Fibroblast of lung (primary cell): Measurements from ENCODE around the gene PSKH1. TPM values are rescaled to one million over a fixed set of nuclear protein-coding genes. Genes with fewer than 3 reads are reported as not detected.
"Not testable (repeated sequence)": the region's sequence is repeated elsewhere in the genome, so short reads cannot be mapped to it uniquely, and the experiment has no call there.

Experiments
- DNase-seq, 2 donors: peaks; one replicate each; pipeline versions ENCODE4 v3.0.0 to v3.0.0-alpha.2; 2010; ENCODE audit warnings: low read depth in 2 of 2
- H2AFZ ChIP-seq: 2 replicates; pipeline ENCODE4 v1.5.1; 2012; ENCODE audit warnings: low read length, control low read depth, inconsistent platforms
- H3K27ac ChIP-seq: 2 replicates; pipeline ENCODE4 v1.5.1; 2011; ENCODE audit warnings: low read length, control low read depth; ENCODE audit not compliant: insufficient read depth
- H3K27me3 ChIP-seq: 2 replicates; pipeline ENCODE4 v1.5.1; 2011; ENCODE audit warnings: mild to moderate bottlenecking, low read length; ENCODE audit not compliant: control insufficient read depth, insufficient read depth
- H3K36me3 ChIP-seq: 2 replicates; pipeline ENCODE4 v1.5.1; 2011; ENCODE audit warnings: low read length; ENCODE audit not compliant: control insufficient read depth, insufficient read depth
- H3K4me1 ChIP-seq: 2 replicates; pipeline ENCODE4 v1.5.1; 2011; ENCODE audit warnings: low read length; ENCODE audit not compliant: control insufficient read depth, insufficient read depth; ENCODE audit errors: extremely low read depth
- H3K4me2 ChIP-seq: 2 replicates; pipeline ENCODE4 v1.5.1; 2011; ENCODE audit warnings: low read length, control low read depth; ENCODE audit not compliant: insufficient read depth; ENCODE audit errors: extremely low read depth
- H3K4me3 ChIP-seq, 4 experiments: fragments of 200-600 bp in 1 of 4; sonication (generic) in 1 of 4; replicated peaks in 1 of 4; 2 replicates each; pipeline ENCODE4 v1.5.1; 2011 to 2016; ENCODE audit warnings: low read length in 4 of 4, low read depth in 3 of 4, mild to moderate bottlenecking in 3 of 4, control low read depth in 2 of 4, inconsistent platforms in 1 of 4, mixed read lengths in 1 of 4; ENCODE audit not compliant: insufficient read depth in 1 of 4; ENCODE audit errors: control extremely low read depth in 1 of 4
- H3K79me2 ChIP-seq: 2 replicates; pipeline ENCODE4 v1.5.1; 2012; ENCODE audit warnings: mild to moderate bottlenecking, low read length, inconsistent platforms; ENCODE audit not compliant: control insufficient read depth, insufficient read depth
- H3K9ac ChIP-seq: 2 replicates; pipeline ENCODE4 v1.5.1; 2011; ENCODE audit warnings: mild to moderate bottlenecking, low read length, control low read depth; ENCODE audit not compliant: insufficient read depth
- H3K9me3 ChIP-seq: 2 replicates; pipeline ENCODE4 v1.5.1; 2012; ENCODE audit warnings: low read depth, low read length; ENCODE audit not compliant: control insufficient read depth, insufficient read depth
- H4K20me1 ChIP-seq: 2 replicates; pipeline ENCODE4 v1.5.1; 2011; ENCODE audit warnings: low read length; ENCODE audit not compliant: control insufficient read depth, insufficient read depth; ENCODE audit errors: extremely low read depth
- EZH2 ChIP-seq: IDR thresholded peaks from 2 replicates; pipeline ENCODE4 v1.5.1; 2012; ENCODE audit warnings: low read length, control low read depth, mild to moderate bottlenecking; ENCODE audit errors: missing control alignments
- polyA plus RNA-seq, 2 donors: library from polyadenylated mRNA; depleted of rRNA in 1 of 2; stranded (reverse) in 1 of 2; unstranded in 1 of 2; fragments of >200 nt; gene quantifications; 2 replicates each; pipeline ENCODE4 v1.2.1, GENCODE V29; 2011 to 2012; ENCODE audit warnings: missing spikeins in 1 of 2
- total RNA-seq: library from RNA; depleted of rRNA; stranded (reverse); fragments of >200 nt; gene quantifications from 2 replicates; pipeline ENCODE4 v1.2.1, GENCODE V29; 2014
- TF ChIP-seq, protein P1 (sequence below), 2 donors: IDR thresholded peaks in 1 of 2; conservative IDR thresholded peaks in 1 of 2; 1 replicate in 1 of 2; 2 replicates in 1 of 2; pipeline ENCODE4 v1.5.1; 2011 to 2012; ENCODE audit warnings: low read length in 2 of 2, control low read depth in 1 of 2, inconsistent platforms in 1 of 2, low read depth in 1 of 2, mild to moderate bottlenecking in 1 of 2

PSKH1 gene
- total and polyA plus RNA-seq, 2 donors (not counting 1 experiment from before 2014, with no cell fraction given) = 13.4 to 15.4 TPM

- Histone ChIP-seq H3K27me3 (no peaks in the 10 kb centered on the region), H3K4me1 (peaks cover 25% of the 10 kb centered on the region), H3K36me3 (peaks cover 5% of the 10 kb centered on the region), H3K79me2 (peaks cover 46% of the 10 kb centered on the region), H2AFZ (peak within 1 kb of the TSS; percentile 90), H3K9me3 (no peaks in the 10 kb centered on the region), H3K9ac (peak within 1 kb of the TSS; percentile 92), H3K27ac (peak within 1 kb of the TSS; percentile 85), H3K4me3 (peak within 1 kb of the TSS; percentile 44 to 99 (median 84)), H4K20me1 (no peaks in the 10 kb centered on the region), H3K4me2 (peak within 1 kb of the TSS; percentile 99)
- TF ChIP-seq, protein P1, sequence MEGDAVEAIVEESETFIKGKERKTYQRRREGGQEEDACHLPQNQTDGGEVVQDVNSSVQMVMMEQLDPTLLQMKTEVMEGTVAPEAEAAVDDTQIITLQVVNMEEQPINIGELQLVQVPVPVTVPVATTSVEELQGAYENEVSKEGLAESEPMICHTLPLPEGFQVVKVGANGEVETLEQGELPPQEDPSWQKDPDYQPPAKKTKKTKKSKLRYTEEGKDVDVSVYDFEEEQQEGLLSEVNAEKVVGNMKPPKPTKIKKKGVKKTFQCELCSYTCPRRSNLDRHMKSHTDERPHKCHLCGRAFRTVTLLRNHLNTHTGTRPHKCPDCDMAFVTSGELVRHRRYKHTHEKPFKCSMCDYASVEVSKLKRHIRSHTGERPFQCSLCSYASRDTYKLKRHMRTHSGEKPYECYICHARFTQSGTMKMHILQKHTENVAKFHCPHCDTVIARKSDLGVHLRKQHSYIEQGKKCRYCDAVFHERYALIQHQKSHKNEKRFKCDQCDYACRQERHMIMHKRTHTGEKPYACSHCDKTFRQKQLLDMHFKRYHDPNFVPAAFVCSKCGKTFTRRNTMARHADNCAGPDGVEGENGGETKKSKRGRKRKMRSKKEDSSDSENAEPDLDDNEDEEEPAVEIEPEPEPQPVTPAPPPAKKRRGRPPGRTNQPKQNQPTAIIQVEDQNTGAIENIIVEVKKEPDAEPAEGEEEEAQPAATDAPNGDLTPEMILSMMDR (conservative IDR thresholded peaks at IDR 0.05 in 1 of 2, IDR thresholded peaks at IDR 0.05 in 1 of 2; ENCODE audit: low read depth in 1 of 2, low read length in 2 of 2) = no peak
- TF ChIP-seq EZH2 = no peak
- DNase-seq = peak; percentile 72 to 76
Measured at GRCh38 chr16:67968400-67969253, 75.6 kb downstream of the PSKH1 start, which contains the start of gene SLC12A4. TSS of gene SLC12A4 (minus strand) at chr16:67968637. CDS start at chr16:67968553, 84 bp downstream.

DNA sequence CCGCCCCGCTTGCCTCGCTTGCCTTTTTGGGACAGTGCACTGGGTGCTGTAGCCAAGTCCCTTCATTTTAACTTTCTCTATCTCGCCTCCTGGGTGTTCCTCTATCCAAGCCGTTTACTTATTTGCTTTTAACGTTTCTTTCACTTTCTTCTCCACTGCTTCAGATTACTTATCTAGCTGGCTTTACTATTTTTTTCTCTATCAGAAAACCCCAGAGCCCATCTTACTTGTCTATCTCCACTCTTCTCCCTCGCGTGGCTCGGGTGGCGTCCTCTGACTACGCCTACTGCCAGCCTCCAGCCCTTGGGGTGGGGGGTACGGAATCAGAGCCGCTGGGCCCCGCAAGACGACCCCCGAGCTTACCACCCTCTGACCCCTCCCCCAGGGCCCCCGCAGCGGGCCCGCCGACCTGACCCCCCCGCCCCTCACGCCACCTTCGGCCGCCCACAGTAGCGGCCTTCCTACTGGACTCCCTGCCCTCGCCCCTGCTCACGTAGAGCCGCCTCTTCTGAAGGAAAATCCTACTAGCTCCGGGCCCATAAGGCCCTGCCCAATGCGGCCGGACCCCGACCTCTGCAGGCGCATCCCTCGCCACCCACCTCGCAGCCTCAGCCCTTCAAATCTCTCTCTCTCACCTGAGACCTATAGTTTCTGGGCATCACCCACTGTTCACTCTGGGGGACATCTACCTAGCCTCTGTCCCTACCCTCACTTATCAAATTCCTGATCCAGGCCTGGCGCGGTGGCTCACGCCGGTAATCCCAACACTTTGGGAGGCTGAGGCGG, 76.4 kb downstream of the PSKH1 start:
- peaks cover 4% of the 10 kb centered on the region for H3K36me3 ChIP-seq
- H3K4me3 ChIP-seq = peak overlapping the region; percentile 44 to 99 (median 74)
- H3K9ac ChIP-seq = peak overlapping the region; percentile 92
- TF ChIP-seq EZH2 = no peak
- TF ChIP-seq, protein P1 (conservative IDR thresholded peaks at IDR 0.05 in 1 of 2, IDR thresholded peaks at IDR 0.05 in 1 of 2; ENCODE audit: low read depth in 1 of 2, low read length in 2 of 2) = no peak
- no peaks in the 10 kb centered on the region for H4K20me1 ChIP-seq
- H3K4me1 ChIP-seq = peaks cover 22% of the 10 kb centered on the region
- DNase-seq = no peak
- H3K79me2 ChIP-seq = peaks cover 38% of the 10 kb centered on the region
- no peaks in the 10 kb centered on the region for H3K9me3 ChIP-seq
- no peak overlapping the region for H3K27ac ChIP-seq
- H3K4me2 ChIP-seq = peak overlapping the region; percentile 99
- peak overlapping the region; percentile 90 for H2AFZ ChIP-seq
- no peaks in the 10 kb centered on the region for H3K27me3 ChIP-seq

- H3K36me3 ChIP-seq = no peaks in the 10 kb centered on the region
- peaks cover 15% of the 10 kb centered on the region for H3K4me1 ChIP-seq
- no peak overlapping the region for H3K4me2 ChIP-seq
- no peak overlapping the region for H3K27ac ChIP-seq
- no peaks in the 10 kb centered on the region for H3K9me3 ChIP-seq
- no peak overlapping the region for H3K9ac ChIP-seq
- H3K27me3 ChIP-seq = peaks cover under 1% of the 10 kb centered on the region
- H3K79me2 ChIP-seq = peaks cover 22% of the 10 kb centered on the region
- no peak overlapping the region for H2AFZ ChIP-seq
- no peak overlapping the region for H3K4me3 ChIP-seq
- no peak for TF ChIP-seq EZH2
- TF ChIP-seq, protein P1 (conservative IDR thresholded peaks at IDR 0.05 in 1 of 2, IDR thresholded peaks at IDR 0.05 in 1 of 2; ENCODE audit: low read depth in 1 of 2, low read length in 2 of 2) = no peak
- no peak for DNase-seq
- H4K20me1 ChIP-seq = no peaks in the 10 kb centered on the region
Measured at GRCh38 chr16:67971111-67971510, 78.1 kb downstream of the PSKH1 start.

GRCh38 chr16:67972285-67972684, 79.2 kb downstream of the PSKH1 start:
- DNase-seq, H3K36me3 ChIP-seq, H3K4me2 ChIP-seq, H2AFZ ChIP-seq, H3K27ac ChIP-seq, H3K4me1 ChIP-seq, H3K4me3 ChIP-seq, H3K9ac ChIP-seq, H3K9me3 ChIP-seq, H4K20me1 ChIP-seq: not testable (repeated sequence)
- Histone ChIP-seq H3K27me3 (peaks cover 10% of the 10 kb centered on the region), H3K79me2 (peaks cover 10% of the 10 kb centered on the region)
